Measurements from ENCODE around the gene LSM7. TPM values are rescaled to one million over a fixed set of nuclear protein-coding genes. Genes with fewer than 3 reads are reported as not detected.

LSM7 gene
- total RNA-seq, 2 experiments from 2014 or later = 73.6 to 80.1 TPM

DNA sequence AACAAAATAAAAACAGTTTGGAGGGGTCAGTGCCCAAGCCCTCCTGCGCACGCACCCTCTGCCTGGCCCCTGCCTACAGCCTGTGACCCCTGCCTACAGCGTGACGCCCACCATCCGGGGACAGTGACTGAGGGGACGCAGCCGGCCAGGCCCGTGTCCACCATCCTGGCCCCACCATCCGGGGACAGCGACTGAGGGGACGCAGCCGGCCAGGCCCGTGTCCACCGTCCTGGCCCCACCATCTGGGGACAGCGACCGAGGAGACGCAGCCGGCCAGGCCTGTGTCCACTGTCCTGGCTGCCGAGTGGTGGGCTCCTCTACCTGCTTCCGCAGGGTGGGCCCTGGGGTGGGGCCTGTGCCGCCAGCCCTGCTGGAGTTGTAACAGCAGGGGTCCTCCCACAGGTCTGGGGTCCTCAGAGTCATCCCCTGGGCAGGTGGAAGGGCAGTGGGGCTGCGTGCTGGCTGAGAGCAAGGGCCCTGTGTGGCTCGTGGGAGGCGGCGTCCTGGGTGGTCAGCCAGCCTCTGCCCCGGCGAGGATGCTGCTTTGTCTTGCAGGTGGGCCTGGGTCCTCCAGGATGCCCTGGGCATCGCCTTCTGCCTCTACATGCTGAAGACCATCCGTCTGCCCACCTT lies 14.4 kb upstream of the LSM7 start:
- H3K36me3 Mint-ChIP-seq (ENCODE audit: low read depth) = peaks cover 11% of the 10 kb centered on the region
- H3K4me3 Mint-ChIP-seq = no peak overlapping the region
- CTCF ChIA-PET = no interaction called here
- no peak overlapping the region for H3K27ac ChIP-seq (ENCODE audit: low read depth in 1 of 2, low read length in 2 of 2)
- POLR2A ChIA-PET = no interaction called here
- H3K27ac Mint-ChIP-seq = no peak overlapping the region
- H3K9me3 Mint-ChIP-seq = no peaks in the 10 kb centered on the region
- no peaks in the 10 kb centered on the region for H3K4me1 Mint-ChIP-seq (ENCODE audit: low read depth)
- intact Hi-C loops (cut with DNase I, micrococcal nuclease) = no loop called here
- DNase-seq (no peak), ATAC-seq (ENCODE audit: poor library complexity) (no peak)
- no peak for TF ChIP-seq CTCF (IDR thresholded peaks at IDR 0.05)
- H3K9me3 ChIP-seq (ENCODE audit: control insufficient read depth in 1 of 2, insufficient read depth in 1 of 2, low read length in 2 of 2) = no peaks in the 10 kb centered on the region
- no peaks in the 10 kb centered on the region for H3K27me3 Mint-ChIP-seq
- H3K36me3 ChIP-seq (ENCODE audit: insufficient read depth, low read length) = peaks cover 18% of the 10 kb centered on the region
- H3K4me3 ChIP-seq (ENCODE audit: low read length) = no peak overlapping the region
- no peaks in the 10 kb centered on the region for H3K4me1 ChIP-seq (ENCODE audit: insufficient read depth, low read length)
- no peaks in the 10 kb centered on the region for H3K27me3 ChIP-seq (ENCODE audit: control insufficient read depth in 1 of 2, insufficient read depth in 2 of 2, low read length in 2 of 2)

- CTCF ChIA-PET = no interaction called here
- no peak overlapping the region for H3K27ac ChIP-seq (ENCODE audit: low read depth in 1 of 2, low read length in 2 of 2)
- H3K4me1 ChIP-seq (ENCODE audit: insufficient read depth, low read length) = no peaks in the 10 kb centered on the region
- Mint-ChIP-seq H3K4me1 (ENCODE audit: low read depth) (no peaks in the 10 kb centered on the region), H3K36me3 (ENCODE audit: low read depth) (peaks cover 11% of the 10 kb centered on the region), H3K27ac (no peak overlapping the region), H3K4me3 (no peak overlapping the region), H3K9me3 (no peaks in the 10 kb centered on the region), H3K27me3 (no peaks in the 10 kb centered on the region)
- no peaks in the 10 kb centered on the region for H3K9me3 ChIP-seq (ENCODE audit: control insufficient read depth in 1 of 2, insufficient read depth in 1 of 2, low read length in 2 of 2)
- H3K36me3 ChIP-seq (ENCODE audit: insufficient read depth, low read length) = peaks cover 18% of the 10 kb centered on the region
- intact Hi-C loops (cut with DNase I, micrococcal nuclease) = no loop called here
- POLR2A ChIA-PET = no interaction called here
- H3K27me3 ChIP-seq (ENCODE audit: control insufficient read depth in 1 of 2, insufficient read depth in 2 of 2, low read length in 2 of 2) = no peaks in the 10 kb centered on the region
- ATAC-seq (ENCODE audit: poor library complexity) (no peak), DNase-seq (no peak)
- TF ChIP-seq CTCF (IDR thresholded peaks at IDR 0.05) = no peak
- H3K4me3 ChIP-seq (ENCODE audit: low read length) = no peak overlapping the region
Observed at GRCh38 chr19:2341982-2342381, 13.6 kb upstream of the LSM7 start.

GRCh38 chr19:2341244-2341751 lies 12.9 kb upstream of the LSM7 start:
- no peak overlapping the region for H3K27ac Mint-ChIP-seq
- no peaks in the 10 kb centered on the region for H3K9me3 Mint-ChIP-seq
- TF ChIP-seq CTCF (IDR thresholded peaks at IDR 0.05) = no peak
- Histone ChIP-seq H3K4me1 (ENCODE audit: insufficient read depth, low read length) (no peaks in the 10 kb centered on the region), H3K36me3 (ENCODE audit: insufficient read depth, low read length) (peaks cover 18% of the 10 kb centered on the region), H3K4me3 (ENCODE audit: low read length) (no peak overlapping the region), H3K27me3 (ENCODE audit: control insufficient read depth in 1 of 2, insufficient read depth in 2 of 2, low read length in 2 of 2) (no peaks in the 10 kb centered on the region), H3K9me3 (ENCODE audit: control insufficient read depth in 1 of 2, insufficient read depth in 1 of 2, low read length in 2 of 2) (no peaks in the 10 kb centered on the region), H3K27ac (ENCODE audit: low read depth in 1 of 2, low read length in 2 of 2) (no peak overlapping the region)
- H3K27me3 Mint-ChIP-seq = no peaks in the 10 kb centered on the region
- H3K4me3 Mint-ChIP-seq = no peak overlapping the region
- ChIA-PET POLR2A (no interaction called here), CTCF (no interaction called here)
- ATAC-seq (ENCODE audit: poor library complexity) (no peak), DNase-seq (no peak)
- peaks cover 13% of the 10 kb centered on the region for H3K36me3 Mint-ChIP-seq (ENCODE audit: low read depth)
- intact Hi-C loops (cut with DNase I, micrococcal nuclease) = no loop called here
- peaks cover 2% of the 10 kb centered on the region for H3K4me1 Mint-ChIP-seq (ENCODE audit: low read depth)

Data from CD4-positive, alpha-beta T cell (primary cell).